Measurements from ENCODE around the gene PAOX. TPM values are rescaled to one million over a fixed set of nuclear protein-coding genes. Genes with fewer than 3 reads are reported as not detected.
A peak's percentile ranks its signal among the peaks of the same experiment; 100 is the strongest.

Gene PAOX
- total and polyA plus RNA-seq, 2 donors (not counting 1 experiment from before 2014, with no cell fraction given), result 21.1 to 24.9 TPM

- peak overlapping the region; percentile 89 for H3K4me3 Mint-ChIP-seq
- H3K4me2 ChIP-seq (replicated peaks; ENCODE audit: low read depth, low read length, poor library complexity, severe bottlenecking), result peak overlapping the region; percentile 83
- H3K27ac Mint-ChIP-seq, result peak overlapping the region; percentile 92
- H3K79me2 ChIP-seq (ENCODE audit: control insufficient read depth, insufficient read depth, low read length), result peaks cover 28% of the 10 kb centered on the region
- H3K27me3 ChIP-seq (replicated peaks in 1 of 4; ENCODE audit: control extremely low read depth in 1 of 4, control insufficient read depth in 3 of 4, insufficient read depth in 4 of 4, low read length in 3 of 4), result no peaks in the 10 kb centered on the region
- peaks cover 58 to 62% of the 10 kb centered on the region in 2 donors for H3K4me1 ChIP-seq (ENCODE audit: control insufficient read depth in 2 of 2, insufficient read depth in 2 of 2, low read length in 2 of 2)
- peak overlapping the region; percentile 52 for H2AFZ ChIP-seq (ENCODE audit: insufficient read depth, low read depth, low read length, poor library complexity, severe bottlenecking)
- POLR2A ChIA-PET, result interaction anchor here (1.0 to 2.1 kb wide), 4 partner anchors 9 to 16 kb away, joined by 4 to 7 read pairs (median 4); partner anchors contain the start of genes ECHS1 and PAOX
- intact Hi-C loops (cut with micrococcal nuclease), result loop anchor here (1.0 kb wide), 4 partner anchors 10 to 128 kb away; partner anchors contain the start of genes ECHS1, FUOM and PAOX
- TF ChIP-seq, protein P1, sequence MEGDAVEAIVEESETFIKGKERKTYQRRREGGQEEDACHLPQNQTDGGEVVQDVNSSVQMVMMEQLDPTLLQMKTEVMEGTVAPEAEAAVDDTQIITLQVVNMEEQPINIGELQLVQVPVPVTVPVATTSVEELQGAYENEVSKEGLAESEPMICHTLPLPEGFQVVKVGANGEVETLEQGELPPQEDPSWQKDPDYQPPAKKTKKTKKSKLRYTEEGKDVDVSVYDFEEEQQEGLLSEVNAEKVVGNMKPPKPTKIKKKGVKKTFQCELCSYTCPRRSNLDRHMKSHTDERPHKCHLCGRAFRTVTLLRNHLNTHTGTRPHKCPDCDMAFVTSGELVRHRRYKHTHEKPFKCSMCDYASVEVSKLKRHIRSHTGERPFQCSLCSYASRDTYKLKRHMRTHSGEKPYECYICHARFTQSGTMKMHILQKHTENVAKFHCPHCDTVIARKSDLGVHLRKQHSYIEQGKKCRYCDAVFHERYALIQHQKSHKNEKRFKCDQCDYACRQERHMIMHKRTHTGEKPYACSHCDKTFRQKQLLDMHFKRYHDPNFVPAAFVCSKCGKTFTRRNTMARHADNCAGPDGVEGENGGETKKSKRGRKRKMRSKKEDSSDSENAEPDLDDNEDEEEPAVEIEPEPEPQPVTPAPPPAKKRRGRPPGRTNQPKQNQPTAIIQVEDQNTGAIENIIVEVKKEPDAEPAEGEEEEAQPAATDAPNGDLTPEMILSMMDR (IDR thresholded peaks at IDR 0.05), result no peak
- no peak for TF ChIP-seq EZH2 (IDR thresholded peaks at IDR 0.05; ENCODE audit: borderline replicate concordance, insufficient read depth, low read depth, low read length, poor library complexity, severe bottlenecking)
- H3K4me1 Mint-ChIP-seq, result peaks cover 56% of the 10 kb centered on the region
- H3K9ac ChIP-seq (ENCODE audit: low read length), result peak overlapping the region; percentile 62
- ATAC-seq (ENCODE audit: low read depth), result peak; percentile 83
- peaks cover 5% of the 10 kb centered on the region for H4K20me1 ChIP-seq (ENCODE audit: control insufficient read depth, insufficient read depth, low read length, poor library complexity, severe bottlenecking)
- peak overlapping the region; percentile 42 to 63 (median 56) for H3K4me3 ChIP-seq (ENCODE audit: control extremely low read depth in 1 of 5, extremely low read depth in 1 of 5, insufficient read depth in 1 of 5, low read depth in 2 of 5, low read length in 4 of 5)
- peak; percentile 92 for DNase-seq
- peak overlapping the region; percentile 77 to 81 for H3K27ac ChIP-seq (ENCODE audit: low read length in 2 of 2)
- no peaks in the 10 kb centered on the region for H3K9me3 Mint-ChIP-seq (ENCODE audit: insufficient read depth)
- no peaks in the 10 kb centered on the region for H3K9me3 ChIP-seq (ENCODE audit: control extremely low read depth in 1 of 3, control insufficient read depth in 2 of 3, insufficient read depth in 1 of 3, low read length in 2 of 3)
- CTCF ChIA-PET, result interaction anchor here (1.2 to 2.0 kb wide), 3 partner anchors 11 to 130 kb away, joined by 3 to 7 read pairs (median 6); no protein-coding TSS in a partner anchor
- no peaks in the 10 kb centered on the region for H3K27me3 Mint-ChIP-seq
- peaks cover 0 to 12% of the 10 kb centered on the region in 2 experiments for H3K36me3 ChIP-seq (replicated peaks in 1 of 2; ENCODE audit: control extremely low read depth in 1 of 2, control insufficient read depth in 1 of 2, extremely low read depth in 1 of 2, insufficient read depth in 2 of 2, low read length in 1 of 2)
- WGBS (ENCODE audit: insufficient coverage), result under 1% methylated on average over 32 of the region's 39 CpGs
Observed at GRCh38 chr10:133388973-133389818, 10.1 kb downstream of the PAOX start.
